Upper lobe of left lung (tissue), 6 donors: Measurements from ENCODE around the gene ULK3. TPM values are rescaled to one million over a fixed set of nuclear protein-coding genes. Genes with fewer than 3 reads are reported as not detected.
A peak's percentile ranks its signal among the peaks of the same experiment; 100 is the strongest.

Experiments used
- ATAC-seq, 2 donors: fragments of 200-7000 bp; cut with Tn5 transposase; one replicate each; pipeline ENCODE4 v1.9.1; 2022; ENCODE audit warnings: mild to moderate bottlenecking in 2 of 2, moderate library complexity in 2 of 2; ENCODE audit not compliant: low FRiP score in 2 of 2
- DNase-seq, 2 donors: peaks; one replicate each; pipeline ENCODE4 v3.0.0-alpha.2; 2019 to 2020
- H3K27ac ChIP-seq, 4 donors: fragments of 200-600 bp; sonication (generic); one replicate each; pipeline ENCODE4 v1.5.1; 2016 to 2019
- H3K27me3 ChIP-seq, 4 donors: fragments of 200-600 bp; sonication (generic); one replicate each; pipeline ENCODE4 v1.5.1; 2017 to 2019
- H3K36me3 ChIP-seq, 4 donors: fragments of 200-600 bp; sonication (generic); one replicate each; pipeline ENCODE4 v1.5.1; 2016 to 2019
- H3K4me1 ChIP-seq, 4 donors: fragments of 200-600 bp; sonication (generic); one replicate each; pipeline ENCODE4 v1.5.1; 2018 to 2019
- H3K4me3 ChIP-seq, 4 donors: fragments of 200-600 bp; sonication (generic); one replicate each; pipeline ENCODE4 v1.5.1; 2017 to 2019; ENCODE audit warnings: mild to moderate bottlenecking in 2 of 4, moderate library complexity in 1 of 4
- H3K9me3 ChIP-seq, 4 donors: fragments of 200-600 bp; sonication (generic); one replicate each; pipeline ENCODE4 v1.5.1; 2018 to 2019
- EP300 ChIP-seq, 4 donors: sonication (generic); formaldehyde crosslinking; IDR thresholded peaks; one replicate each; pipeline ENCODE4 v1.5.1; 2017; ENCODE audit warnings: antibody characterized with exemption in 4 of 4, control low read depth in 2 of 4
- POLR2A ChIP-seq, 4 donors: fragments of 450-650 bp; IDR thresholded peaks; one replicate each; pipeline ENCODE4 v1.5.1; 2016 to 2017; ENCODE audit warnings: antibody characterized with exemption in 4 of 4, mild to moderate bottlenecking in 2 of 4
- POLR2AphosphoS5 ChIP-seq, 2 donors: sonication (generic); formaldehyde crosslinking; IDR thresholded peaks; one replicate each; pipeline ENCODE4 v1.5.1; 2017; ENCODE audit warnings: antibody characterized with exemption in 2 of 2
- WGBS, 2 donors: methylation state at CpG; one replicate each; pipeline ENCODE4 v1.1.5; 2017 to 2018; 5-methylcytosine and 5-hydroxymethylcytosine counted together
- total RNA-seq, 6 donors: library from RNA; depleted of rRNA in 4 of 6; stranded (reverse); fragments of >200 nt in 4 of 6; gene quantifications; one replicate each; pipeline versions ENCODE4 v1.1.0 to v1.2.1, GENCODE V29; 2016 to 2021
- TF ChIP-seq, protein P1 (sequence below), 6 experiments: fragments of 450-650 bp in 4 of 6; fragments of 200-600 bp in 2 of 6; sonication (generic) in 2 of 6; IDR thresholded peaks; one replicate each; pipeline ENCODE4 v1.5.1; 2016 to 2019; ENCODE audit warnings: antibody characterized with exemption in 6 of 6
- donor health status: DM: no; HTN: no; CAD: no; lungs with moderate emphysema.
- donor health status: DM: no; HTN: yes; CAD: no; lungs with severe emphysema.

ULK3 gene
- total RNA-seq, 6 donors from 2014 or later, result 40.6 to 158 (median 65.0) TPM

DNA sequence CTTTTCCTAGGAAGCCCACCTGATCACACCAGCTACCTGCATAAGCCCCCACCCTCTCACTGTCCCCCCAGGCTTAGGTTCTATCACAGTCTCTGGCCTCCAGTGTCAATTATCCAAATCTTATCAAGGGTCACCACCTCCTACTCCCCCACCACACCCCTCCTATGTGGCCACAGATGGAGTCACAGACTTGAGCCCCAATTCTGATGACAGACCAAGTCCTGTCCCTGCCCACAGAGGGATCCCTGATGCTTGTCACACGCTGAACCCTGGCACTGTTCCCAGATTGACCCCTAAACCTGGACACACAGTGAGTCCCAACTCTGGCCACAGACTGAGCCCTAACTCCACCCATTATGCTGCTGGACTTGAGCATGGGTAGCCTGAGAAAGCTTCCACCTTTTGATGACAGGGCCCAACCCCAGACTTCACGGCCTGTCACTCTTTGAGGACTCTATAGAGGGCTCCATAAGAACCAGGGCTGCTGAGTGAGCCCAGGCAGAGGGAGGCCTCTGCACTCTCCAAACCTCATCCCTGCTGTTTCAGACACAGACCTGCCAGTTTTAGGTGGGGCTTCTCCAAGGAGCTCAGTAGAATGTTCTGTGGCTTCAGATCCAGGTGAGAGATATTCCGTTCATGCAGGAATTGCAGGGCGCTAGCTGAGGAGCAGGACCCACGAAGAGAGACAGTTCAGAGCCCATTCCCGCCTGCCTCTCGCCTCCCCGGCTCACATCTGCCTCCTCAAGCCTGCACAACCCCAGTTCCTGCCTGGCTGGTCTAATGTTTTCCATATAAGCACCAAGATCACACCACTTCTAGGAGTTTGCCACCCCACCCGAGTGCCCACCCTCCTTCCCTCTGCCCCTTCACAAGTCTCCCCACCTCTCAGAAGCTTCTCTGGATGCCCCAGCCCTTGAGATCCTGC lies 1.8 kb downstream of the ULK3 start:
- Histone ChIP-seq H3K9me3 (no peaks in the 10 kb centered on the region), H3K4me3 (no peak overlapping the region), H3K27me3 (no peaks in the 10 kb centered on the region), H3K27ac (no peak overlapping the region), H3K36me3 (peaks cover 6 to 59% (median 46%) of the 10 kb centered on the region in 4 donors), H3K4me1 (peaks cover 11 to 36% (median 20%) of the 10 kb centered on the region in 4 donors)
- no peak for ATAC-seq
- 85 to 89% methylated on average over 9 of the region's 9 CpGs for WGBS, 2 donors
- DNase-seq, result no peak
- TF ChIP-seq EP300 (IDR thresholded peaks at IDR 0.05), result no peak
- no peak for TF ChIP-seq POLR2A (IDR thresholded peaks at IDR 0.05)
- TF ChIP-seq, protein P1, sequence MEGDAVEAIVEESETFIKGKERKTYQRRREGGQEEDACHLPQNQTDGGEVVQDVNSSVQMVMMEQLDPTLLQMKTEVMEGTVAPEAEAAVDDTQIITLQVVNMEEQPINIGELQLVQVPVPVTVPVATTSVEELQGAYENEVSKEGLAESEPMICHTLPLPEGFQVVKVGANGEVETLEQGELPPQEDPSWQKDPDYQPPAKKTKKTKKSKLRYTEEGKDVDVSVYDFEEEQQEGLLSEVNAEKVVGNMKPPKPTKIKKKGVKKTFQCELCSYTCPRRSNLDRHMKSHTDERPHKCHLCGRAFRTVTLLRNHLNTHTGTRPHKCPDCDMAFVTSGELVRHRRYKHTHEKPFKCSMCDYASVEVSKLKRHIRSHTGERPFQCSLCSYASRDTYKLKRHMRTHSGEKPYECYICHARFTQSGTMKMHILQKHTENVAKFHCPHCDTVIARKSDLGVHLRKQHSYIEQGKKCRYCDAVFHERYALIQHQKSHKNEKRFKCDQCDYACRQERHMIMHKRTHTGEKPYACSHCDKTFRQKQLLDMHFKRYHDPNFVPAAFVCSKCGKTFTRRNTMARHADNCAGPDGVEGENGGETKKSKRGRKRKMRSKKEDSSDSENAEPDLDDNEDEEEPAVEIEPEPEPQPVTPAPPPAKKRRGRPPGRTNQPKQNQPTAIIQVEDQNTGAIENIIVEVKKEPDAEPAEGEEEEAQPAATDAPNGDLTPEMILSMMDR (IDR thresholded peaks at IDR 0.05), result no peak
- TF ChIP-seq POLR2AphosphoS5 (IDR thresholded peaks at IDR 0.05), result no peak

DNA sequence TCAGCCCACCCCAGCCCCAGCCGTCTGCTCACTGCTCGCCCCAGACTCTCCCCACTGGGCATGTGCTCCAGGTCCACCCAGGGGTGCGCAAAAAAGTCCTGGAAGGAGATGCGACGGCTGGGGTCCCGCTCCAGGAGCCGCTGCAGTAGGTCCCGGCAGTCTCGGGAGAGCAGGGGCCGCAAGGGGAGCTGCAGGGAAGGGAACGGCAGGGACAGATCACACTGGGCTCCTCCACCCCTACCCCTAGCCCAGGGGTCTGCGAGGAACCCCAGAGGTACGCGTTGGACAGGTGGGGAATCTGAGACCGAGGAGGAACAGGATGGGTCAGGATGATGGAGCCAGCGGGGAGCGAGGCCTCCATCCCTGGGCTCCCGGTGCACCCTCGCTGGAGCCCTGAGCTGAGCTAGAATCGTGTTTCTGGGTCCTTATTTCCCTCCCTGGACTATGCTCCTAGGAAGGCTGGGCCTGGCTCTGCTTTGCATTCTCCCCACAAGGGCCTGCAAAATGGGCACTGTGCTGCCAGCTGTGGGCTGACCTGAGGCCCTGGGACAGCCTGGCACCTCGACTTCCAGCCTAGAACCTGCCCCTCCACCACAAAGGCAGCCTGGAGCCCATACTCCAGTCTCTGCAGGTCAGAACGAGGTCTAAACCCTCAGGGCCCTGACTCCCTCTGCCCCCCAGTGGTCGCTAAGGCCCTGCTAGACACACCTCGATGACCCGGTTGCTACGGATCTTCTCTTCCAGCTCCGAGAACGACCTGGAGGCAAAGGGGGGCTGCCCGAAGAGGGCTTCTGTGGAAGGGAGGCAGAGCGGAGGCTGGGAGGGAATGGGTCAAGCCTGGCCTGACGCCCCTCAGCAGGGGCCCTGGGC lies 3.2 kb downstream of the ULK3 start:
- WGBS, 2 donors, result 90 to 100% methylated on average over 12 to 30 of the region's 31 CpGs
- TF ChIP-seq, protein P1 (IDR thresholded peaks at IDR 0.05), result no peak
- TF ChIP-seq POLR2AphosphoS5 (IDR thresholded peaks at IDR 0.05) (no peak), POLR2A (IDR thresholded peaks at IDR 0.05) (no peak), EP300 (IDR thresholded peaks at IDR 0.05) (no peak)

DNA sequence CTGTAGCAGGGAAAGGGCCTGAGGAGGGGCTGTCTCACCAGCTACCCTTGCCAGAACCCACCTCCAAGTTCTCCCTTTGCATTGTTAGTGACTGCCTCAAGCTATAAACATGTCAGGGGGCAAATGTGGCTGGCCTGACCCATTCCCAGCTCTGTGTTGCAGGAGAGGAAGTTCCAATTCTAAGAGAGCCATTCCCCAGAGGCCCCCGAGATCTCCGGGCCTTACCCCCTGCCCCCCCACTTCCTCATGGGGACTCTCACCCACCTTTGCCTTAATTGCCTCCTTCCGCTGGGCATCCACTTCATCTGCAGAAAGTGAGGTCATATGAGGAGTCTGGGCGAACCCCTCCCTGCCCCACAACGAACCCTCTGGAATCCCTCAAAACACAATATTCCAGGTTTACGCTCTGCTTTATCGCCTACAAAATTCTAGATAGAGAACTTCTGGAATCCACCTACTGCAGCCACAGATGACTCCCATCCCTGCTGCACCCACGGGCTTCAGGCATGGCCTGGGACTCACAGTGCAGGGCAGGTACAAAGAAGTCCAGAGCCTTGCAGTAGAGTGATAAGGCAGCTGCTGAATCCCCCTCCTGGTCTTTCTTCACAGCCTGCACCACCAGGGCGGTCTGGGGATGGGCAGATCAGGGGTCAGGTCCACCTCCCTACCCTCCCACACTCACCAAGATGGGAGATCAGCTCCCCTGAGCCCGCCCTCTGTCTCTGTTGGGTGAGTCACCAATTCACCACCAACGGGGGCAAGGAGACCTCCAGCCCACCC lies 4.0 kb downstream of the ULK3 start:
- Histone ChIP-seq H3K4me1 (peaks cover 11 to 28% (median 18%) of the 10 kb centered on the region in 4 donors), H3K9me3 (no peaks in the 10 kb centered on the region), H3K27ac (no peak overlapping the region), H3K27me3 (no peaks in the 10 kb centered on the region), H3K36me3 (peaks cover 0 to 53% (median 37%) of the 10 kb centered on the region in 4 donors), H3K4me3 (no peak overlapping the region)
- WGBS, 2 donors, result 90% methylated on average over 11 of the region's 11 CpGs
- ATAC-seq (no peak), DNase-seq (no peak)
- TF ChIP-seq EP300 (IDR thresholded peaks at IDR 0.05) (no peak), POLR2A (IDR thresholded peaks at IDR 0.05) (no peak), POLR2AphosphoS5 (IDR thresholded peaks at IDR 0.05) (no peak)
- TF ChIP-seq, protein P1 (IDR thresholded peaks at IDR 0.05), result no peak

More for the DNA sequence above, 3.2 kb downstream of the ULK3 start:
- no peaks in the 10 kb centered on the region for H3K9me3 ChIP-seq
- H3K4me3 ChIP-seq, result no peak overlapping the region
- H3K27ac ChIP-seq, result no peak overlapping the region
- no peaks in the 10 kb centered on the region for H3K27me3 ChIP-seq
- DNase-seq (peak in 1 of 2 donors; percentile 76), ATAC-seq (no peak)
- peaks cover 0 to 54% (median 37%) of the 10 kb centered on the region in 4 donors for H3K36me3 ChIP-seq
- H3K4me1 ChIP-seq, result peaks cover 11 to 36% (median 20%) of the 10 kb centered on the region in 4 donors

DNA sequence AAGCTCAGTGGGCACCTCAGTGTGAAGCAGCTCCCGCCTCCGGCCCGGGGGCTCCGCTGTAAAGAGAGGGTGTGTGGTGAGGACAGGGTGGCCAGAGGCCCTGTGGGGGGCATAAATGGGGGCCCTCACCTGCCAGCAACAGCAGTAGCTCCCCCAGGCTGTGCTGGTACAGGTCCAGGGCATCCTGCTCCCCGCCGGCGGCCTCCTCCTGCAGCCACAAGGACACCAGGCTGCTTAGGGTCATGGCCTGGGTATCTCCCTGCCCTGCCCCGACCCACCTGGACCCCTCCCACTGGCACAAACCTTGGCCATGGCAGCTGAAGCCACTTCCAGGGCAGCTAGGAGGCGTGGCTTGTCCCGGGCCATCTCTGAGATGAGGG lies 4.8 kb downstream of the ULK3 start:
- ATAC-seq, result no peak
- no peak for TF ChIP-seq POLR2AphosphoS5 (IDR thresholded peaks at IDR 0.05)
- TF ChIP-seq POLR2A (IDR thresholded peaks at IDR 0.05), result no peak
- no peak for TF ChIP-seq EP300 (IDR thresholded peaks at IDR 0.05)
- TF ChIP-seq, protein P1 (IDR thresholded peaks at IDR 0.05), result no peak
- WGBS, 2 donors, result 96% methylated on average over 9 of the region's 10 CpGs; no CpG with 5 or more reads in 1 of the 2 donors
- Histone ChIP-seq H3K4me3 (no peak overlapping the region), H3K27ac (no peak overlapping the region), H3K27me3 (no peaks in the 10 kb centered on the region), H3K36me3 (peaks cover 0 to 53% (median 37%) of the 10 kb centered on the region in 4 donors), H3K9me3 (no peaks in the 10 kb centered on the region), H3K4me1 (peaks cover 5 to 20% (median 11%) of the 10 kb centered on the region in 4 donors)
- peak in 1 of 2 donors; percentile 73 for DNase-seq
